ENCODE measurements around the gene PLD4. TPM values are rescaled to one million over a fixed set of nuclear protein-coding genes. Genes with fewer than 3 reads are reported as not detected.

Gene PLD4
- total RNA-seq, 3 donors from 2014 or later: 0.38 to 2.2 (median 0.39) TPM

GRCh38 chr14:104977681-104978653 lies 53.3 kb downstream of the PLD4 start, which contains the start of gene AHNAK2:
AHNAK2 (minus strand) TSS chr14:104978374; CDS start chr14:104978237, 137 bp downstream.
- Histone ChIP-seq H3K4me3 (no peak within 1 kb of the TSS), H3K36me3 (ENCODE audit: low read depth) (no peaks in the 10 kb centered on the region), H3K4me1 (ENCODE audit: low read depth) (peaks cover 38% of the 10 kb centered on the region), H3K9me3 (no peaks in the 10 kb centered on the region)
- peak; percentile 78 for ATAC-seq
- intact Hi-C loops (cut with DNase I, micrococcal nuclease): loop anchor here (10.0 kb wide), 1 partner anchor 67 kb away; no protein-coding TSS in a partner anchor
- no peak for TF ChIP-seq CTCF (IDR thresholded peaks at IDR 0.05)
- DNase-seq: peak; percentile 78 to 86 (median 85)

DNA sequence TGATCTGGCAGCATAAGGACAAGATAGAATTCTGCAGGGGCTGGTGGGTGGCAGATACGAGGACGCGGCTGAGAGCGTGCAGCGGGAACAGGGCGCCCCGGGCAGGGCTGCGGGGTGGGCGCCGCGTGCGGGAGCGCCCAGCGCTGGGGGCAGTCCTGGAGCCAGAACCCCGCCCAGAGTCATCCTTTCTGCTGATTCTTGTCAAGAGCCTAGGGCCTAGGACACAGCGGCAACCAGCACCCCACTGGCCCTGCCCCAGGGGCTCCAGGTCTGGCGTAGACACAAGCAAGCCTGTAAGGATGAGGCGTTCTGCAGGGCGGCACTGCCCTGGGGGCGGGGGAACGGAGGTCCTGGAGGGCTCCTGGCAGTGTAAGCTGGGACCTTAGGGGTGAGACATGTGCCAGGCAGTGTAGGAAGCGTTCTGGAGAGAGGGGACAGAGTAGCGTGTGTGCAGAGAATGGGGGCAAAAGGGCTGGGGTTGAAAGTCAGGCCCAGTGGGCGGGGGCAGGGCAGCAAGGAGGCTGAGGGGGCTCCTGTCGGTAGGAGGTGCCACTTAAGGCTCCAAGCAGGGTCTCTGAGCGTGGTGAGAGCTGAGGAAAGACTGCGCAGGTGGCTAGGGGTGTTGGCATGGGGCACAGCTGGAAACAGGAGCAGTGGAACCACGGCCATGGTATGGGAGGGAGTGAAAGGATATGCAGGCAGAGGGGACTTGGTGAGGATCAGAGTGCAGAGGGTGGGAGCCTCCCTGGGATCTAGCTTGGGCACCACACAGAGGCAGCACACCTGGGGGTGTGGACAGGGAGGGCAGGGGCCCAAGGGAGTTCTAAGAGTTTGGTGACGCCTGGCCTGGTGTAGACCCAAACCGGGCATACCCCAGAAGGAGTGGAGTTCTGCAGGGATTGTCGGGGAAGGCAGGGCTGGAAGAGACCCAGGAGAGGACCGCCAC lies 54.3 kb downstream of the PLD4 start:
- Histone ChIP-seq H3K36me3 (ENCODE audit: low read depth) (no peaks in the 10 kb centered on the region), H3K4me1 (ENCODE audit: low read depth) (peaks cover 31% of the 10 kb centered on the region), H3K9me3 (no peaks in the 10 kb centered on the region), H3K4me3 (no peak overlapping the region)
- ATAC-seq (no peak), DNase-seq (peak in 2 of 3 donors; percentile 13 to 36)
- no peak for TF ChIP-seq CTCF (IDR thresholded peaks at IDR 0.05)
- intact Hi-C loops (cut with DNase I, micrococcal nuclease): loop anchor here (10.0 kb wide), 1 partner anchor 66 kb away; no protein-coding TSS in a partner anchor

DNA sequence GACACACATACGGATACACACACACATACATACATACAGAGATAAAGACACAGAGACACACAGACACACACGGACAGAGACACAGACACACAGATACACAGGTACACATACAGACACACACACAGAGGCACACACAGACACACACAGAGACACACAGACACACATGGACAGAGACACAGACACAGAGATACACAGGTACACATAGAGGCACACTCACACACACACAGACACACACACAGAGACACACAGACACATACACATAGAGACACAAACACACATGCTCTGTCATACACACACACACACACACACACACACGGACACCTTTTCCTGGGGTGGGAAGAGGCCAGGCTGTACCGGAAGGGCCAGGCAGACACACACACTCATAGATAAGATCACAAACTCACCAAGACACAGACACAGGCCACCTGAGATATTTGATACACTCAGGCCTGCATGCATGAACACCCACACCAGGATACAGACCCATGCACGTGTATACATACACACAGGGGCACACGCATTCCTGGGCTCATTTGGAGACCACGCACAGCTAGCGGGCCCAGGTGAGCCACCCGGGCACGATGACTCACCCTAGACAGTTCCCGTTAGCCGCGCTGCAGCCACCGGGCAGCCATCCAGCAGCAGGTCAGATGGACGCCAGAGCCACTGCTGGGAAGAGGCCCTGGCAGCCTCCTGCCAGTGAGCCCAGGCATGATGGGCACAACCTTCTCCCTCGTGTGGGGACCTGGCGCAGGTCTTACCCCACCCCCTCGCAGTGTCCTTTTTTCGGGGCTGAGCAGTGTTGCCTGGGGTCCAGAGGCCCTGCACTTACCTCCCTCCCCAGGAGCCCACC lies 55.3 kb downstream of the PLD4 start:
- ATAC-seq (no peak), DNase-seq (peak in 1 of 3 donors; percentile 35)
- TF ChIP-seq CTCF (IDR thresholded peaks at IDR 0.05): no peak

GRCh38 chr14:104980611-104981531 lies 56.2 kb downstream of the PLD4 start:
- no peaks in the 10 kb centered on the region for H3K9me3 ChIP-seq
- H3K4me3 ChIP-seq: no peak overlapping the region
- peaks cover 21% of the 10 kb centered on the region for H3K4me1 ChIP-seq (ENCODE audit: low read depth)
- intact Hi-C loops (cut with DNase I, micrococcal nuclease): no loop called here
- DNase-seq (peak in 1 of 3 donors; percentile 20), ATAC-seq (no peak)
- no peaks in the 10 kb centered on the region for H3K36me3 ChIP-seq (ENCODE audit: low read depth)
- TF ChIP-seq CTCF (IDR thresholded peaks at IDR 0.05): no peak

More for the DNA sequence above, 55.3 kb downstream of the PLD4 start:
- Histone ChIP-seq H3K9me3 (no peaks in the 10 kb centered on the region), H3K36me3 (ENCODE audit: low read depth) (no peaks in the 10 kb centered on the region), H3K4me1 (ENCODE audit: low read depth) (peaks cover 25% of the 10 kb centered on the region), H3K4me3 (no peak overlapping the region)
- intact Hi-C loops (cut with DNase I, micrococcal nuclease): loop anchor here (10.0 kb wide), 1 partner anchor 65 kb away; no protein-coding TSS in a partner anchor

All from mucosa of descending colon (tissue), 3 donors.